GM12874 (cell line): Measurements from ENCODE around the gene EIF3D.

Source experiments
- CTCF ChIP-seq: IDR thresholded peaks from 2 replicates; pipeline ENCODE4 v1.5.1; 2011; ENCODE audit warnings: low read depth, mild to moderate bottlenecking, control low read depth, low read length, moderate library complexity; ENCODE audit not compliant: insufficient read depth

Gene EIF3D

GRCh38 chr22:36549033-36549432 is 20.1 kb upstream of the EIF3D start:
- TF ChIP-seq CTCF: no peak

- no peak for TF ChIP-seq CTCF
Observed at GRCh38 chr22:36548606-36549005, 19.6 kb upstream of the EIF3D start.

- no peak for TF ChIP-seq CTCF
Observed at GRCh38 chr22:36546932-36547331, 18.0 kb upstream of the EIF3D start.

DNA sequence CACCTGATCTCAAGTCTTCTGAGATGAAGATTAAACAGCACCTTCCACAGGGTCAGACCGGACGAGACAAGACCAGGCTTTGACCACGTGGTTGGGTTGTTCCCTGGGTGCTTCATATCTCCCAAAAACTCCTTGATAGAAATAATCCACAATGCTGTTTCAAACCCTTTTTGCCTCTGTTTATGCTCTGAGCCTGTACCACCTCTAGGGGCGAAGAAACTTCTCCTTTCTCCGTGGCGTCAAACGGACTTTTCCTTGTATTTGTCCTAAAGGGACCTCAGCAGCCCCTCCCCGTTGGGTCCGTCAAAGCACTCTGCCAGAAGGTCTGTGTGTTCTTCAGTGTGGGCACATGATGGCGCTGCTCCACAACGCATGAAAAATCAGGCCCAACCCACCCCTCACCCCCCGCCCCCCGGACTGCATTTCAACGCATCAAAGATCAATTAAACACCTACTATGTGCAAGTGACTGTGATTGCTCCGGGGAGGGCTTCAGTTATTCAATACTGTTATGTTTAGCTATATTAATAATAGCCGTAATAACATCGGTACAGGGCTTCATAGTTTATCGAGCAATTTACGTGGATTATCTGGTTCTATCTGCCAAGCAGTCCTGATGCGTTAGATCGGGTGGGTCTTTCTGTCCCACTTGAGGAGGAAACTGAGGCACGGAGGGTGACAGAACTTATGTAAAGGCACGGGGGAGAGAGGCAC is 17.3 kb upstream of the EIF3D start:
- peak; percentile 62 for TF ChIP-seq CTCF

- TF ChIP-seq CTCF: no peak
Observed at GRCh38 chr22:36544107-36544620, 15.2 kb upstream of the EIF3D start.

DNA sequence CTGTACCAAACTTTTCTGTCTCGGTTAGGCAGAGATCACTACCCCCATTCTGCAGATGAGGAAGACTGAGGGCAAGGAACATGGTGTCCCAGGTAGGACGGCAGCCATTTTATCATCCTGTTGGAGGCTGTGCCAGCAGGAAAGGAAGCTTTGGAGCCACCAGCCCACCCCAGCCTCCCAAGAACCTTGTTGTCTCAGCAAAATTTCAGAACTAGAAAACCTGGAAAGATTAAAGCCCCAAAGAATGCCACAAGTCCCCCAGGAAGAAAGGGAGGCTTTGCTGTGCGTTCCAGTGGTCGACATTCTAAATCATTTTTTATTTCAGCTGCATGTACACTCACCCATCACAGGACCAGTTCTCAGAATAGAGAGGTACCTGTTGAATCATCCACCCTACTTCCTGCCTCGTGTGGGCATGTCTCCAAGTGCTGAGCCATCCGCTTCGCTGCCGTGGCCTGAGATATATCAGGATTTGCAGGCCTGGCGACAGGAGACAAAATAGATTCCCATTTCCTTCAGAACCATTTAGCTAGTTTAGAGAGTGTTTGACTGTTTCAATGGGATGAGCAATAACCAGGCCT is 13.0 kb upstream of the EIF3D start:
- TF ChIP-seq CTCF: no peak

DNA sequence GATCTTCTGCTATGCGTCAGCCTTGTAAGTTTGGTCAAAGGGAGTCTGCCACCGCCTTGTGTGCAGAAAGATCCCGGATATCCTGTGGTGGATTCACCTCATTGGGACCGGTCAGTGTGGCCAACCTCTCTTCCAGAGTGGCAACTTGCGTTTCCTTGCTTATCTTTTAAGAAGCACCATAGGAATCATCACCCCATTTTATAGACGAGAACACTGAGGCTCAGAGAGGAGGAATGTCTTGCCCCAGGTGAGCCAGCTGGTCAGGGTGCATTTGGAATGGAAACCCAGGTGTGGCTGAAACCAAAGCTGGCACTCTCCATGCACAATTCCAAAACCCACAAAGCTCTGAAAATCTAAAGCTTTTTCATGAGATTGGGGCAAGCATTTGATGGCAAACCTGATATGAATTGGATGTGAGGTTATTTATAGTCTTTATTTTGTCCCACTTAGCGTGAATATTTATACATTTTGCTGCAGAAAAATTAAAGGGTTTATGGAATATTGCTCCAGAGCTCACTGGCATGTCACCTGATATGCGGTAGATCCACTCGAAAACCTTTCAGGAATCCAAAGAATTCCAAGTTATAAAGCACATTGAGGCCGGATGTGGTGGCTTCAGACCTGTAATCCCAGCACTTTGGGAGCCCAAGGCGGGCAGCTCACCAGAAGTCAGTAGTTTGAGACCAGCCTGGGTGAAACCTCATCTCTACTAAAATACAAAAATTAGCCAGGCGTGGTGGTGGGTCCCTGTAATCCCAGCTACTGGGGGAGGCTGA is 12.1 kb upstream of the EIF3D start:
- TF ChIP-seq CTCF: no peak
